Stimulated activated CD8-positive, alpha-beta memory T cell treated with anti-CD3 and anti-CD28 coated beads, Interleukin-7, amount 100 ng/mL, for 1 hour (primary cell): ENCODE results near the gene RAB9A.
"Not testable (repeated sequence)": the region's sequence is repeated elsewhere in the genome, so short reads cannot be mapped to it uniquely, and the experiment has no call there.

Experiments
- DNase-seq, 2 donors: peaks; one replicate each; pipeline ENCODE4 v3.0.0-alpha.2; 2020; ENCODE audit warnings: low read depth in 2 of 2

The RAB9A gene

GRCh38 chrX:13688958-13689740, at the start of gene RAB9A:
RAB9A (plus strand) TSS chrX:13689128; CDS start chrX:13708747, 19,619 bp downstream.
- peak; percentile 63 to 69 for DNase-seq

DNA sequence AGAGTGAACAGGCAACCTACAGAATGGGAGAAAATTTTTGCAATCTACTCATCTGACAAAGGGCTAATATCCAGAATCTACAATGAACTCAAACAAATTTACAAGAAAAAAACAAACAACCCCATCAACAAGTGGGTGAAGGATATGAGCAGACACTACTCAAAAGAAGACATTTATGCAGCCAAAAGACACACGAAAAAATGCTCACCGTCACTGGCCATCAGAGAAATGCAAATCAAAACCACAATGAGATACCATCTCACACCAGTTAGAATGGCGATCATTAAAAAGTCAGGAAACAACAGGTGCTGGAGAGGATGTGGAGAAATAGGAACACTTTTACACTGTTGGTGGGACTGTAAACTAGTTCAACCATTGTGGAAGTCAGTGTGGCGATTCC, 47.2 kb upstream of the RAB9A start:
- not testable (repeated sequence) for DNase-seq

DNA sequence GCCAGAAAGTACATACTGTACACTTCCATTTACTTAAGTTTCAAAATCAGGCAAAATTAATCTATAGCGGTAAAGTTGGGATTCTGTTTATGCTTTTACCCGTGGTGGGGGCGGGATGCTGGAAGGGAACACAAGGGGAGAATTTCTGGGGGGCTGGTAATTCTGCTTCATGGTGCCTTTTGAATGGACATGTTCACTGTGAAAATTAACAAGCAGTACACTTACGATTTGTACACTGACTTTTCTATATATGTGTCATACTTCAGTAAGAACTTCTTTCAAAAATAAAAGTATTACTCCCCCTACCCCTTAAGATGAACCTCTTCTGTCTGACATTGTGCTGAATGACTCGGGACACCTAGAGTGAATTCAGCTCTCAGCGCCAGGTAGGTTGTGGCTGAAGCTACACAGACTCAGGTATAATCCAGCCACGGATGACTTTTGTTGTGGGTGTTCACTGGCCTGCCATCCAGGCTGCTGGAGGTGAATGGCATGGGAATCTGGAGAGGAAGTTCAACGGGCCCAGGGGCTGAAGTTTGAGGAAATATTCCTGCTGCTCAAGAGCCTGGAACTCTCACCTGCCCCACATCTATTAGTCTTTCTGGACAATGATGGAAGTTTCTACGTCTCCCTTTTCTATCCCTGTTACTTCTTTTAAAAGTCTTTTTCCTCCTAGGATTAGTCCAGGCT, 43.3 kb upstream of the RAB9A start:
- DNase-seq = no peak

- DNase-seq = no peak
These were observed 42.8 kb upstream of the RAB9A start for GRCh38 chrX:13646154-13646549.

DNA sequence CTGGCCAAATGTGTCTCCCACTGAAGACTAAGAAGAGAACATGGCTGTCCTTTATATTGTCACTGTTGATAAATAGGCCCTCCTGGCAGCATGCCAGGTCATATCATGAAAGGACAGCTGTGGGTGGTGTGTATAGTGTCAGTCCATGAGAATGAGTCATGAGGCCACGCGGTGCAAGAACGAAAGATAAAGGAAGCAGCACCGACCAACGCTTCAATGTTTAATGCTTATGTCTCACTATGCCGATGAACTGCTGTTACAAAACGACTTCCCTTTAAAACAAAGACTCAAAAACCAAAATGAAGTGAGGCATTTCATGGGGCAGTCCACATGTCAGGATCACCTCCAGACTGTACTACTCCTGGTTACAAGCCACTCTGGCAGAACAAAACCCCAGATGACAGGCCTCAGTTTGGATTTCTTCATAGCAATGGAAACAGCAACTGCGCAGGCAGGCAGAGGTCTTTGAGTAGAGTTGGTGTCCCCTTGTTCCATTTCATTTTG, 41.2 kb upstream of the RAB9A start:
- DNase-seq = peak in 1 of 2 donors; percentile 13

DNA sequence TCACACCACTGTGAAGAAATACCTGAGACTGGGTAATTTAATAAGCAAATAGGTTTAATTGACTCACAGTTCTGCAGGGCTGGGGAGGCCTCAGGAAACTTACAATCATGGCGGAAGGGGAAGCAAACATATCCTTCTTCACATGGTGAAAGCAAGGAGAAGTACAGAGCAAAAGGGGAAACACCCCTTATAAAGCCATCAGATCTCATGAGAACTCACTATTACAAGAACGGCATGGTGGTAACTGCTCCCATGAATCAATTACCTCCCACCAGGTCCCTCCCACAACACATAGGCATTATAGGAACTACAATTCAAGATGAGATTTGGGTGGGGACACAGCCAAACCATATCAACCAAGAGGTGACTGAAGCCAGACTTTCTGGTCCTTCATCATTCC, 40.6 kb upstream of the RAB9A start:
- DNase-seq = not testable (repeated sequence)

DNA sequence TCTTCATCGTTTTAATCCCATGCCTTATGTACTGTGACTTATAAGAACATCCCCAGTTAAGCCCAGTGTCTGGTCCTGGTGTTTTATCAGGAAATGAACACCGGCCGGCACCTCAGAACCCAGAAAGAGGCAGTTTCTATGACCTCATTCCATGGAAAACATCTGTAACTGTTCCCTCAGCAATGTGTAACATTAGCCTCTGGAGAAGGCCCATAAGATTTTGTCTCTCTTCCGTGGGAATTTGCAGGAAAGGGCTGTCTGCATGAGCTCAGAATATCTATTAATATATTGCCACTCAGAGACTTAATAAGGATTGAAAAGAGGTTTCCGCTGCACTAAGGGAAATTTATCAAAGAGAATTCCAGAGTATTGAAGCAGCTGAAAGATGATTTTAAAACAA, 39.1 kb upstream of the RAB9A start:
- no peak for DNase-seq

GRCh38 chrX:13650318-13650717, 38.6 kb upstream of the RAB9A start:
- DNase-seq = no peak

DNA sequence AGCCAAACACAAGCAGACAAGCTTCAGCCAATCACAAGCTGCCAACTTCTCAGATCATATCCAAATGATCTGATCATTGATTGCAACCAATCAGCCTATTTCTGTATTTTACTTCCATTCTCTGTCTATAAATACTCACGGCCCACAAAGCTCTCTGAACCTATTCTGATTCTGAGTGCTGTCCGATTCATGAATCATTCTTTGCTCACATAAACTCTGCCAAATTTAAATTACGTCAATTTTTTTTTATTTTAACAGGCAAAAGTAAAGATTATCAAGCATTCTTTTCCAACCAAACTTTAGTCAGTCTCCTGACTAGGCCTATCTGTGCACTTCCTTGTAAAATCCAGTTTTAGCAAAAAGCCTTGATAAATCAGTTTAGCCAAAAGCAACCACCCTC, 37.8 kb upstream of the RAB9A start:
- DNase-seq = no peak

- DNase-seq = no peak
These were observed 36.6 kb upstream of the RAB9A start for GRCh38 chrX:13652287-13652793.

- peak; percentile 81 to 93 for DNase-seq
These were observed 35.9 kb upstream of the RAB9A start, which contains the start of gene TCEANC for GRCh38 chrX:13652850-13653693. TCEANC (plus strand) TSS chrX:13653141; CDS start chrX:13662509, 9,368 bp downstream.

DNA sequence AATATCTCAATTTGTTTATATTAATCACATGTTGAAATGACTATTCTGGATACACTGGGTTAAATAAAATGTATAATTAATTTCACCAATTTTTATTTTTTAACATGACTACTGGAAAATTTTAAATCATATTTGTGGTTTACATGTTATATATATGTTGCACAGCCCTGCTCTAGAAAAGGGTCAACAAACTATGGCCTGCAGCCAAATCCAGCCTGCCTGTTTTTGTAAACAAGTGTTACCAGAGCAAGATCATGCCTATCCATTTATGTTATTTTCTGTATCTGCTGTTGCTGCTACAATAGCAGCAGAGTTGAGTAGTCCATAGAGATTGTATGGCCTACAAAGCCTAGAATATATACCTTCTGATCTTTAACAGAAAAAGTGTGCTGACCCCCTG, 34.8 kb upstream of the RAB9A start:
- DNase-seq = no peak

DNA sequence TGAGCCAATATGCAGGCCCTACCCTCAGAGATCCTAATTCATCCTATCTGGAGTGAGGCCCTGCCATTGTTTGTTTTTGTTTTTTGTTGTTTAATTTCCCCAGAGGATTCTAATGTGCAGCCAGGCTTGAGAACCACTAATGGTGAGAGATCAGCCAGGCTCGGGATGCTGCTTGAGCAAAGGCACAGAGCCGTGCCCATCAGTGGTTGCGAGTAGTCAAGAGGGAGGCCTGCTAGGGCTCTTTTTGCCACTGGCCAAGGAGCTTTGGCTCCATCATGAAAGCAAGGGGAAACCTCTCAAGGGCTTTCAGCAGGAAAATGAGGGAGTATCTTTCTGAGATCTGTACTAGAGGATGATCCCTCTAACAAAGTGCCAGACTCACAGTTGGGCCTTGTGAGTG, 33.3 kb upstream of the RAB9A start:
- no peak for DNase-seq

- no peak for DNase-seq
These were observed 30.3 kb upstream of the RAB9A start for GRCh38 chrX:13658602-13659001.

- no peak for DNase-seq
These were observed 29.9 kb upstream of the RAB9A start for GRCh38 chrX:13659063-13659462.

DNA sequence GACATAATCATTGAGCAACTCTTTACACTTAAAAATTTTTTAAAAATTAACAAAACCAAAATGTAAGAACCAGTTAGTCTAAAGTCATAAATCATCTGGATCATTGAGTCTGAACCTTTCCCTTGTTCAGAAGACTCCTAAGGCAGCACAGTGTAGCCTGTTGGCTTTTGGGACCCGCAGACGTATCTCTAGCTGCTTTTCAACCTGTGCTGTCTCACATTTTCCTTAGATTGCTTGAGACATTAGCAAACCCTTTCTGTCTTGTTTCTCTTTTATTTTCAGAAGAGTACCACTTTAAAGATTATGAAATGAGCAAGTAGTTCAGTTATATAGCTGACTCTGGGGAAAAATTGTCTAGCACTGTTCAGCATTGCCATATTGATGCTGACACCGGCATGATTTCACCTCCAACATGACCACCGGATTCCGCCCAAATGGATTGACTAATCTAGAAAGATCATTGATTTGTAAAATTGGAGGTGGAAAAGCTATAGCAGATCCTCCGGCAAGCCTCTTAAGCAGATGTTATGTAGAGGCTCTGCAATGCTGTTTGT, 27.1 kb upstream of the RAB9A start:
- DNase-seq = no peak

- no peak for DNase-seq
These were observed 26.6 kb upstream of the RAB9A start for GRCh38 chrX:13662355-13662791.

DNA sequence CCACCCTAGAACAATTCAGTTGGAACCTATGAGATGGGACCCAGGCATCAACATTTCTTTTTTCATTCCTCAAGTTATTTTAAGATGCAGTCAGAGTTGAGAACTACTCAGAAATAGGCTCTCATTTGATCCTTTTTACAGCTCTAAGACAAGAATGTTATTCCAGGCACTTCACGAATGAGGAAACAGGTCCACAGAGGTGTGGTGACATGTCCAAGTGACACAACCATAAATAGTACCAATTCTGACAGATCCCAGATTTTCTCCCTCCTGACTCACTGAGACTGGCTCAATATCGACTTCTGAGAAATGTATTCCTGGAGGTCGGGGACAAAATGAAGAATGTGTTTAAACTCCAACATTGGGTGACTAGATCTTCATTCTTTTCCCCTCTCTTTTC, 24.9 kb upstream of the RAB9A start:
- DNase-seq = no peak

- DNase-seq = no peak
These were observed 22.1 kb upstream of the RAB9A start for GRCh38 chrX:13666836-13667235.

GRCh38 chrX:13667919-13668318, 21.0 kb upstream of the RAB9A start:
- no peak for DNase-seq

- DNase-seq = no peak
These were observed 19.6 kb upstream of the RAB9A start for GRCh38 chrX:13669246-13669737.
